WI38 (cell line): ENCODE data around the gene TOP2B.

Experiments
- H3K4me3 ChIP-seq: 2 replicates; pipeline ENCODE4 v1.5.1; 2011; ENCODE audit warnings: low read depth, mild to moderate bottlenecking, control low read depth, low read length
- TF ChIP-seq, protein P1 (sequence below): IDR thresholded peaks from 2 replicates; pipeline ENCODE4 v1.5.1; 2012; ENCODE audit warnings: low read depth, mild to moderate bottlenecking, control low read depth, low read length

TOP2B gene

DNA sequence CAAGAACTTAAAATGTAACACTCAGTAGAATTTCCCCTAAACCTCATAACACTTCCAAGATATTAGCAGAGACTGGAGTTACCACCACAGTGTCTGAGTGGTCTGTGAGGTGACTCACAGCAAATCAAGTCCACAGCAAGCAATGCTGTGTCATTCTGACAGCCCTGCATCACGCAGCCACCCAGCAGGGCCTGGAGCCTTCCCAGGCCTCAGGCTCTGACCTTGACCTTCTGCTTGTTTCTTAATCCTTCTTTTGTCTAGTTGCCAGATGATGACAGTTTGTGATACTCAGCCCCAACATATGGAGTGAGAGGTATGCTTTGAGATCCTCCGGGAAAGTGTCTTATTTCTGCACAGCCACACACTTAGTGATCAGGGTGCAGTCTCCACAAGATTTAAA, 82.5 kb downstream of the TOP2B start:
- TF ChIP-seq, protein P1, sequence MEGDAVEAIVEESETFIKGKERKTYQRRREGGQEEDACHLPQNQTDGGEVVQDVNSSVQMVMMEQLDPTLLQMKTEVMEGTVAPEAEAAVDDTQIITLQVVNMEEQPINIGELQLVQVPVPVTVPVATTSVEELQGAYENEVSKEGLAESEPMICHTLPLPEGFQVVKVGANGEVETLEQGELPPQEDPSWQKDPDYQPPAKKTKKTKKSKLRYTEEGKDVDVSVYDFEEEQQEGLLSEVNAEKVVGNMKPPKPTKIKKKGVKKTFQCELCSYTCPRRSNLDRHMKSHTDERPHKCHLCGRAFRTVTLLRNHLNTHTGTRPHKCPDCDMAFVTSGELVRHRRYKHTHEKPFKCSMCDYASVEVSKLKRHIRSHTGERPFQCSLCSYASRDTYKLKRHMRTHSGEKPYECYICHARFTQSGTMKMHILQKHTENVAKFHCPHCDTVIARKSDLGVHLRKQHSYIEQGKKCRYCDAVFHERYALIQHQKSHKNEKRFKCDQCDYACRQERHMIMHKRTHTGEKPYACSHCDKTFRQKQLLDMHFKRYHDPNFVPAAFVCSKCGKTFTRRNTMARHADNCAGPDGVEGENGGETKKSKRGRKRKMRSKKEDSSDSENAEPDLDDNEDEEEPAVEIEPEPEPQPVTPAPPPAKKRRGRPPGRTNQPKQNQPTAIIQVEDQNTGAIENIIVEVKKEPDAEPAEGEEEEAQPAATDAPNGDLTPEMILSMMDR, result no peak
- H3K4me3 ChIP-seq, result no peak overlapping the region

DNA sequence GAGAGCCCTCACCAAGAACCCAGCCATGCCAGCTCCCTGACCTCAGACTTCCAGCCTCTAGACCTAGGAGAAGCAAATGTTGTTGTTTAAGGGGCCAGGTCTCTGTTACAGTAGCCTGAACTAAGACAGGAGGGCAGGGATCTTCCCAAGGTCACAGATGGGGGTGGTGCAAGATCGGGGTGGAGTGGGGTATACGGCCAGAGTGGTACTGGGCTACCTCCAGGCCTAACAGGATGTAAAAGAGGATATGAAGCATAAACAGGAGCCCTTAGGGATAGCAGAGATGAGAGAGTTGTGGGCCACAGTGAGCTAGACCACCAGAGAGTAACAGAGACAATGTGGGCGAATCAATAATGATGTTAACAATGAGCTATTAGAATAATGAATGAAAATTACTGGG, 82.9 kb downstream of the TOP2B start:
- no peak overlapping the region for H3K4me3 ChIP-seq
- TF ChIP-seq, protein P1, result no peak

DNA sequence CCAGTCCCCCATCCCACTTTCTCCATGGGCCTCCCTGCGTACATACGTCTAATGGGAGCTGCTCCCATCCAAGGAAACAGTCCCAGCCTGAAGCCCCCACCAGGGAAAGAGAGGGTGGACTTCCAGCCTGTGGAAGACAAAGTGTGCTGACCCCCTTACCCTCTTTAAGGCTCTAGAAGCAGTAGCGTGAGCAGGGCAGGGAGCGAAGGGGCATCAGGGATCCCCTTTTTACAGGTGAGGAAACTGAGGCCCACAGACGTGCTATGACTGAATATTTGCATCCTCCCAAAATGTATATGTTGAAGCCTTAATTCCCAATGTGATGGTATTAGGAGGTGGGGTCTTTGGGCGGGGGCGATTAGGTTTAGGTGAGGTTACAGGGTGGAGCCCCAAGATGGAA, 83.4 kb downstream of the TOP2B start:
- H3K4me3 ChIP-seq, result no peak overlapping the region
- TF ChIP-seq, protein P1, result no peak

- no peak overlapping the region for H3K4me3 ChIP-seq
- TF ChIP-seq, protein P1, result no peak
These were observed 84.2 kb downstream of the TOP2B start for GRCh38 chr3:25580534-25580933.

DNA sequence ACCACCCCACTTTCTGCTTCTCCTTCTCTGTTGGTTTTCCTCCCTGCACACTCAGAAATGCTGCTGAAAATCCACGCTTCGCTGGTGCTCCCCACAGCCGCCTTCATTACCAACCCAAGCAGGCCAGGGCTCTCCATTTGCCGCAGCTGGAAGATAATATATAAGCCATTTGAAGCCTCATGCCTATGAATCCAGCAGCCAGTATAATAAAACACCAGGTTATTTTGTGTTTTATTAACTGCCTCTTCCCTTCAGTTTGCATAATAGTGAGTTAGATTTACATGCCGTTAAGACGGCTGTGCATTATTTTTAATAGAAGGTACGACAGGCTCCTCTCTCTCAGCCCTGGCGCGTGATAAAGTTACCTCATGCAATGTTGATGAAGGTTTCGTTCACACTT, 86.6 kb downstream of the TOP2B start:
- no peak overlapping the region for H3K4me3 ChIP-seq
- TF ChIP-seq, protein P1, result no peak

- H3K4me3 ChIP-seq, result no peak overlapping the region
- TF ChIP-seq, protein P1, result no peak
These were observed 87.8 kb downstream of the TOP2B start for GRCh38 chr3:25576831-25577454.

- TF ChIP-seq, protein P1, result no peak
- H3K4me3 ChIP-seq, result no peak overlapping the region
These were observed 88.6 kb downstream of the TOP2B start for GRCh38 chr3:25576146-25576545.
